Stimulated activated CD4-positive, alpha-beta T cell treated with anti-CD3 and anti-CD28 coated beads, Interleukin-1b, Interleukin-23, amount 100 ng/mL, for 4 hours (primary cell): ENCODE measurements around the gene SARNP.
"Not testable (repeated sequence)": the region's sequence is repeated elsewhere in the genome, so short reads cannot be mapped to it uniquely, and the experiment has no call there.

ENCODE experiments used
- DNase-seq, 2 donors: peaks; one replicate each; pipeline ENCODE4 v3.0.0-alpha.2; 2020; ENCODE audit warnings: low read depth in 2 of 2

Gene SARNP

GRCh38 chr12:55797068-55797467, 20.5 kb downstream of the SARNP start:
- DNase-seq, result no peak

GRCh38 chr12:55795950-55796349, 21.6 kb downstream of the SARNP start:
- DNase-seq, result no peak

GRCh38 chr12:55789893-55790292, 27.6 kb downstream of the SARNP start:
- no peak for DNase-seq

GRCh38 chr12:55789171-55789570, 28.4 kb downstream of the SARNP start:
- no peak for DNase-seq

GRCh38 chr12:55788546-55788945, 29.0 kb downstream of the SARNP start:
- no peak for DNase-seq

GRCh38 chr12:55780685-55781084, 36.8 kb downstream of the SARNP start:
- no peak for DNase-seq

- no peak for DNase-seq
Observed at GRCh38 chr12:55777856-55778255, 39.7 kb downstream of the SARNP start.

GRCh38 chr12:55771736-55772135, 45.8 kb downstream of the SARNP start:
- no peak for DNase-seq

- no peak for DNase-seq
Observed at GRCh38 chr12:55767156-55767555, 50.4 kb downstream of the SARNP start.

- no peak for DNase-seq
Observed at GRCh38 chr12:55765736-55766290, 51.7 kb downstream of the SARNP start.

- DNase-seq, result no peak
Observed at GRCh38 chr12:55762646-55763045, 54.9 kb downstream of the SARNP start.

- no peak for DNase-seq
Observed at GRCh38 chr12:55760663-55761062, 56.9 kb downstream of the SARNP start.

GRCh38 chr12:55758575-55758974, 58.9 kb downstream of the SARNP start:
- not testable (repeated sequence) for DNase-seq

- no peak for DNase-seq
Observed at GRCh38 chr12:55757701-55758100, 59.8 kb downstream of the SARNP start.

GRCh38 chr12:55755246-55755645, 62.3 kb downstream of the SARNP start:
- no peak for DNase-seq

GRCh38 chr12:55748230-55748993, 69.1 kb downstream of the SARNP start:
- DNase-seq, result no peak

GRCh38 chr12:55746913-55747231, 70.7 kb downstream of the SARNP start:
- no peak for DNase-seq

GRCh38 chr12:55746174-55746912, 71.2 kb downstream of the SARNP start:
- DNase-seq, result no peak

GRCh38 chr12:55745361-55746173, 72.0 kb downstream of the SARNP start:
- no peak for DNase-seq

- no peak for DNase-seq
Observed at GRCh38 chr12:55744340-55745030, 73.0 kb downstream of the SARNP start.
